ENCODE measurements around the gene FBRSL1.

Gene FBRSL1

DNA sequence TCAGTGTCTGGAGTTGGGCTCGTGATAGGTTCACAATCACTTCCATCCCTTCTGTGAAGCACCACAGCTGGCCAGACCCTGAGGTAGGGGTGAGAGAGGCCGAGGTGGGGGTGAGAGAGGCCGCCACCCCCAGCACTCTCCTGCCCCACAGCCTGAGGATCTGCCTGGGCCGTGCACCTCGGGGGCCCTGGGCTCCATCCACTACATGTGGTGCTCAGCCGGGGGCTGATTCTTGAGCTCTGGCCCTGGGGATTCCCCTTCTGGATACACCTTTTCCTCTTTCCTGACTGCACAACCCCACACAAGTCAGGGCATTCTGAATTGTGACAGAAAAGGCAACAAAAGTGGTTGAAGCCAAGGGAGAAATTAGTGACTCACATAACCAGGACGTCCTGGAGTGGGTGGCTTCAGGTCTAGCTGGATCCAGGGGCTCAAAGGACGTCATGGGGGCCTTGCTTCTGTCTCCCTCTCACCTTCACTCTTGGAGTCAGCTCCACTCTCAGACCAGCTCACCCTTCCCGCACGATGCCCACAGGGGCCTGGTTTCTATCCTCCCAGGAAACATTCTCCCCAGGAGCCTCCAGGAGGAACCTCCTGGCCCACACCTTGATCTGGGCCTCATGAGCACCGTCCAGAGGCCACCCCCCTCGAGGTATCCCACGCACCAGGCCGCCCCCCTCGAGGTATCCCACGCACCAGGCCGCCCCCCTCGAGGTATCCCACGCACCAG lies 12.1 kb upstream of the FBRSL1 start:
- TF ChIP-seq FOXP2 (optimal IDR thresholded peaks at IDR 0.05; ENCODE audit: borderline replicate concordance, extremely low read depth, extremely low read length, insufficient read depth) (no peak), SIN3A (IDR thresholded peaks at IDR 0.05; ENCODE audit: borderline replicate concordance, insufficient read depth, low read length) (no peak), TAF1 (IDR thresholded peaks at IDR 0.05; ENCODE audit: borderline replicate concordance, insufficient read depth, low read length) (no peak), POLR2AphosphoS5 (IDR thresholded peaks at IDR 0.05; ENCODE audit: low read depth, low read length) (no peak)
- TF ChIP-seq, protein P1, sequence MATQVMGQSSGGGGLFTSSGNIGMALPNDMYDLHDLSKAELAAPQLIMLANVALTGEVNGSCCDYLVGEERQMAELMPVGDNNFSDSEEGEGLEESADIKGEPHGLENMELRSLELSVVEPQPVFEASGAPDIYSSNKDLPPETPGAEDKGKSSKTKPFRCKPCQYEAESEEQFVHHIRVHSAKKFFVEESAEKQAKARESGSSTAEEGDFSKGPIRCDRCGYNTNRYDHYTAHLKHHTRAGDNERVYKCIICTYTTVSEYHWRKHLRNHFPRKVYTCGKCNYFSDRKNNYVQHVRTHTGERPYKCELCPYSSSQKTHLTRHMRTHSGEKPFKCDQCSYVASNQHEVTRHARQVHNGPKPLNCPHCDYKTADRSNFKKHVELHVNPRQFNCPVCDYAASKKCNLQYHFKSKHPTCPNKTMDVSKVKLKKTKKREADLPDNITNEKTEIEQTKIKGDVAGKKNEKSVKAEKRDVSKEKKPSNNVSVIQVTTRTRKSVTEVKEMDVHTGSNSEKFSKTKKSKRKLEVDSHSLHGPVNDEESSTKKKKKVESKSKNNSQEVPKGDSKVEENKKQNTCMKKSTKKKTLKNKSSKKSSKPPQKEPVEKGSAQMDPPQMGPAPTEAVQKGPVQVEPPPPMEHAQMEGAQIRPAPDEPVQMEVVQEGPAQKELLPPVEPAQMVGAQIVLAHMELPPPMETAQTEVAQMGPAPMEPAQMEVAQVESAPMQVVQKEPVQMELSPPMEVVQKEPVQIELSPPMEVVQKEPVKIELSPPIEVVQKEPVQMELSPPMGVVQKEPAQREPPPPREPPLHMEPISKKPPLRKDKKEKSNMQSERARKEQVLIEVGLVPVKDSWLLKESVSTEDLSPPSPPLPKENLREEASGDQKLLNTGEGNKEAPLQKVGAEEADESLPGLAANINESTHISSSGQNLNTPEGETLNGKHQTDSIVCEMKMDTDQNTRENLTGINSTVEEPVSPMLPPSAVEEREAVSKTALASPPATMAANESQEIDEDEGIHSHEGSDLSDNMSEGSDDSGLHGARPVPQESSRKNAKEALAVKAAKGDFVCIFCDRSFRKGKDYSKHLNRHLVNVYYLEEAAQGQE (IDR thresholded peaks at IDR 0.05; ENCODE audit: insufficient read depth in 1 of 2, low read depth in 2 of 2, low read length in 2 of 2), result no peak

DNA sequence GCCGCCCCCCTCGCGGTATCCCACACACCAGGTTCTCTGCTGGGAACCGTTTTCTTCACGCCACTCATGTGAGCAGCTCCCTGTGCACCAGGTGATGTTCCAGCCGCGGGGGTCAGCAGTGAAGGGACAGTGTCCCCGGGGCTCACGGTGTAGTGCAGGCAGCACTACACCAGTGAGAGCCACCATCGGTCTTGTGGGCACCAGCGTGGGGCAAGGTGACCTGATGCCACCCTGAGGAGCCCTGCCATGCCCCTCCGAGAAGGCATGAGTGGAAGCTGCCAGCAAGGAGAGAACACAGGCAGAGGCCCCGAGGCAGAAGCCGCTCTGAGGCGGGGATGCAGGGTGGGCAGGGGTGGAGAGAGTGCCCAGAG lies 11.5 kb upstream of the FBRSL1 start:
- TF ChIP-seq, protein P1 (IDR thresholded peaks at IDR 0.05; ENCODE audit: insufficient read depth in 1 of 2, low read depth in 2 of 2, low read length in 2 of 2), result no peak
- no peak for TF ChIP-seq TAF1 (IDR thresholded peaks at IDR 0.05; ENCODE audit: borderline replicate concordance, insufficient read depth, low read length)
- TF ChIP-seq POLR2AphosphoS5 (IDR thresholded peaks at IDR 0.05; ENCODE audit: low read depth, low read length), result no peak
- no peak for TF ChIP-seq FOXP2 (optimal IDR thresholded peaks at IDR 0.05; ENCODE audit: borderline replicate concordance, extremely low read depth, extremely low read length, insufficient read depth)
- TF ChIP-seq SIN3A (IDR thresholded peaks at IDR 0.05; ENCODE audit: borderline replicate concordance, insufficient read depth, low read length), result no peak

DNA sequence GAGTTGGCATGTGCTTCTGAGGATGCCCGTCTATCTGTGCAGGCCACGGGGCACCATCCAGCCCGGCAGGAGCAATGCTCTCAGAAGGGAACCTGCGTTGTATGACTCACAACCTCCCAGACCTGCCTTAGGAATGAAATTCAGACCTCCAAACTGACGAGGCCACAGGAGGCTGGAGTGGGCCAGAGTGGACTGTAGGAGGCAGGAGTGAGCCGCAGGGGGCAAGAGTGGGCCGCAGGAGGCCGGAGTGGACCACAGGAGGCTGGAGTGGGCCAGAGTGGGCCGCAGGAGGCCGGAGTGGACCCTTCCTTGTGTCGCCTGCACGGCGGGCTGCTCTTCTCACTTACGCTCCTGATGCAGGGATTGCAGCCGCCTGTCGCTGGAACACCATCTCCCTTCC lies 11.1 kb upstream of the FBRSL1 start:
- TF ChIP-seq, protein P1 (IDR thresholded peaks at IDR 0.05; ENCODE audit: insufficient read depth in 1 of 2, low read depth in 2 of 2, low read length in 2 of 2), result no peak
- TF ChIP-seq FOXP2 (optimal IDR thresholded peaks at IDR 0.05; ENCODE audit: borderline replicate concordance, extremely low read depth, extremely low read length, insufficient read depth), result no peak
- TF ChIP-seq POLR2AphosphoS5 (IDR thresholded peaks at IDR 0.05; ENCODE audit: low read depth, low read length), result no peak
- TF ChIP-seq SIN3A (IDR thresholded peaks at IDR 0.05; ENCODE audit: borderline replicate concordance, insufficient read depth, low read length), result no peak
- TF ChIP-seq TAF1 (IDR thresholded peaks at IDR 0.05; ENCODE audit: borderline replicate concordance, insufficient read depth, low read length), result no peak

DNA sequence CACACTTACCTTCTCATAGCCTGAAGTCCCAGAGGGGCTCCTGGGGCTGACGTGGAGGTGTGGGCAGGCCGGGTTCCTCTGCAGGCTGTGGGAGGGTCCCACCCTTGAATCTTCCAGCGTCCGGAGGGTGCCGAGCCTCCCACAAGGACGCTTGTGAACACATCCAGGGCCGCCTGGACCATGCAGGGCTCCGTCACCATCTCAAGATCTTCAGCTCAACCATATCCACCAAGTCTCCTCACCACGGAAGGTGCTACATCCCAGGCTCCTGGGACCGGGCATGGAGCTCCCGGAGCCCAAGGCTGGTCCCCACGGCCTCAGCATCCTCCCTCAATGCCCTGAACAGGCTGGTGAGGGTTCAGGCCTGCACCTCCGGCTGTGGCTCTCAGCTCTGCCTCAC lies 10.7 kb upstream of the FBRSL1 start:
- TF ChIP-seq TAF1 (IDR thresholded peaks at IDR 0.05; ENCODE audit: borderline replicate concordance, insufficient read depth, low read length) (no peak), FOXP2 (optimal IDR thresholded peaks at IDR 0.05; ENCODE audit: borderline replicate concordance, extremely low read depth, extremely low read length, insufficient read depth) (no peak), SIN3A (IDR thresholded peaks at IDR 0.05; ENCODE audit: borderline replicate concordance, insufficient read depth, low read length) (no peak), POLR2AphosphoS5 (IDR thresholded peaks at IDR 0.05; ENCODE audit: low read depth, low read length) (no peak)
- TF ChIP-seq, protein P1 (IDR thresholded peaks at IDR 0.05; ENCODE audit: insufficient read depth in 1 of 2, low read depth in 2 of 2, low read length in 2 of 2), result no peak

Data from PFSK-1 (cell line).